GM18858 (cell line): ENCODE measurements around the gene SDCCAG8.
"Not testable (repeated sequence)": the region's sequence is repeated elsewhere in the genome, so short reads cannot be mapped to it uniquely, and the experiment has no call there.

Experiments used
- ATAC-seq: cut with Tn5 transposase; IDR thresholded peaks from one replicate; pipeline ENCODE4 v1.9.1; 2021; ENCODE audit not compliant: unreplicated experiment

The SDCCAG8 gene

DNA sequence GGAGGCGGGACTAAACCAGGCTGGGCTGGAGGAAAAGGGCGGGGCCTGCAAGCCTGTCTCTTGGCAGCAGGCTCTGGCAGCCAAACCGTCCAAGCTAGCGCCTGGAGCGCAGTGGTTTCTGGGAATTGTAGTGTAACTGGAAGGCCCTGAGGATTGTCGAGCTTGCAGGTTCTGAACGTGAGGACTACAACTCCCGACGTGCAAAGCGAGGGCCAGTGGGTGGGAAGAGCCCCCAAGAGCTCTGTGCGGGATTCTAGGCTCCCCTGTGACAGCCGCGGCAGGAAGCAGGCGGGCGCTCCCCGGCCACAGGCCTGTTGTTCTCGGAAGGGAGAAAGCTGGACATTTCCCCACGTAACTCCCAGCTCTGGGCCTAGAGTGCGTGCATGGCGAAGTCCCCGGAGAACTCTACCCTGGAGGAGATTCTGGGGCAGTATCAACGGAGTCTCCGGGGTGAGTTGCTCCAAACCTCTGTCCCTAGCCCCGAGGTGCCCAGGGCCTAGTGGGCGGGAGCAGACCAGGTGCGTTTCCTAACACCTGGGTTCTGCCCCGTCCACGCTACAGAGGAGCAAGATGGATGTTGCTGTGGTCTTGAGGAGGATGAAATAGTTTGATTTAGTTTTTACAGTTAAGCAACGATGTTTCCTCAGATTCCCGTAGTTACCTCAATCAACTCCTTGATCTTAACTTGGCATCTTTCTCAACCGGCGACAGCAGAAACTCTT, at the start of gene SDCCAG8:
SDCCAG8 (plus strand) TSS at position 251 of the 722 bp plus-strand sequence; CDS start at position 384, 133 bp downstream.
- peak; percentile 76 for ATAC-seq

DNA sequence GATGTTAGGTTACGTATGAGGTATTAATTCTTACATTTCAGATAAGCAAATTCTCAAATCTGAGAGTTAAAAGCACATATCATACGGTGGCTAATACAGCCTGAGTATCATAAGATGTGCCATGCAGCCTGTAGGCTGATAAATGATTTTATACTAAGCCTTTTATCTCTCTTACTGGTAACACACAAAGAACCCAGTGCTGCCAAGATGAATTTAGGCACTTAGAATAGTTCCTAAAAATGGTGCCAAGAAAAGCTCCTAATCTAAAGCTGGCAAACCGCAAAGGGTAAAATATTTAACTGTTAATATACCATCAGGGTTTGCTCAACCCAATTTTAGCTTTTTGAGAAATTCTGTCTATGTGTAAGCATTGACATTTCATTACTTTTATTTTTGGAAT, 43.9 kb upstream of the SDCCAG8 start:
- ATAC-seq: not testable (repeated sequence)

GRCh38 chr1:243213045-243213787, 42.6 kb upstream of the SDCCAG8 start:
- ATAC-seq: no peak

GRCh38 chr1:243215276-243215875, 40.5 kb upstream of the SDCCAG8 start:
- not testable (repeated sequence) for ATAC-seq

- ATAC-seq: no peak
These were observed 39.1 kb upstream of the SDCCAG8 start for GRCh38 chr1:243216741-243217140.

DNA sequence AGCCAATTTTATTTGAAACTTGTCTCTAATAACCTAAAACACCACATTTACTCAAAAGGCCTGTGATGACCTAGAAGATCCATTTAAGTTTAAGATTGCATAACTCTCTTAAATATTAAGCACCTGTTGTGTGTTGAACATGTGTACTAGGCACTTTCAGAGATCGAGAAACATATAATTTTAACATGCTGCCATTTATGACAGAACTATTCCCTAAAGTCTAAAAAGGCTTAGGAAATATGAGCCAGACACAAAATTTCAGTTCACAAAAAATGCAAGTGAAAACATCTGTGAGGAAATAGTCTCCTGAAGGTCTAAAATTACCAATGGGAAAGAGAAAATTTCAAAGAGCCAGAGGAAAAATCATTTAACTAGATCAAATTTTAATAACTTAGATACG, 38.5 kb upstream of the SDCCAG8 start:
- ATAC-seq: no peak

DNA sequence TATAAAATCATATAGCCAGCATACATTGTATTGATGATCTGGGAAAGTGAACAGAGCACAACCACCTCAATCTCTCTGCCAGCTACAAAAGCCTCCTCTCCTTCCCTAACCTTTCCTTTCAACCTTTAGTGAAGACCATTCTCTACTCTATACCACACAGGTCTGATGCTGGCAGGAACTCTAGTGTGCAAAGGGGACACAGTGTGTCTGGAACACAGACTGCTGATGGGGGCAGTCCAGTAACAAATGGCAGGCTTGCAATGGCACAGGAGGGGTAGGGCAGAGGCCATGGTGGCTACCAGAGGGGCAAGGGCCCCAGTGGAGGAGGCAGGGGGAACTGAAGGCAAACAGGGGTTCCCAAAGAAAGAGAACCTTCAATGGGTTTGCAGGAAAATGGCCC, 37.8 kb upstream of the SDCCAG8 start:
- no peak for ATAC-seq

GRCh38 chr1:243227622-243228021, 28.2 kb upstream of the SDCCAG8 start:
- no peak for ATAC-seq

- no peak for ATAC-seq
These were observed 26.3 kb upstream of the SDCCAG8 start for GRCh38 chr1:243229526-243229925.

DNA sequence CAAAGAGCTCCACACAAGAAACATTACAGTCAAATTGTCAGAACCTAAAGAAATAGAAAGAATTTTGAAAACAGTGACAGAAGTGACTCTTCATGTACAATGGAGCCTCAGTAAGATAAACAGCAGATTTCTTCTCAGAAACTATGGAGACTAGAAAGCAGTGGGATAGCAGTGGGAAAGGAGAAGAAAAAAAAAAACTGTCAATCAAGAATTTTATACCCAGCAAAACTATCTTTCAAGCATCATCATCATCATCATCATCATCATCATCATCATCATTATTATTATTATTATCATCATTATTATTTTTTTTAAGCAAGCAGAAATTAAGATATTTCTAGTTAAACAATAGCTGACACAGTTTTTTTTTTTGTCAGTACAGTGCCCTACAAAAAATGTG, 24.9 kb upstream of the SDCCAG8 start:
- ATAC-seq: no peak

DNA sequence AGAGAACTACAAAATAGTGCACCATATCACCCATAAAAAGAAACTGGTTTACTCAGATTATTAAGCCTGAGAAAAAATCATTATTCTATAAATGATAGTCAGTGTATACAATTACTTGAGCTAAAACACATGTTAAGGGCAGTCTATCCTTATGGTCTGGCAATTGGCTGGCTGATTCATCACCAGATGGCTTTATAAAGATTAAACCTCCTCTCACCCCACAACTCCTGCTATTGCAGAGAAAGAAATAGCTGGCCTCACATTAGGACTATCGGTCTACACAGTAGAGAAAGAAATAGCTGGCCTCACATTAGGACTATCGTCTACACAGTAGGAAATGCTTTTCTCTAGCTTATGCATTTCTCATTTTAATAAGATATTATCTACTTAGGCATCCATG, 21.9 kb upstream of the SDCCAG8 start:
- ATAC-seq: no peak

- ATAC-seq: no peak
These were observed 20.7 kb upstream of the SDCCAG8 start for GRCh38 chr1:243234978-243235647.

GRCh38 chr1:243236604-243237252, 19.1 kb upstream of the SDCCAG8 start:
- ATAC-seq: peak; percentile 83

DNA sequence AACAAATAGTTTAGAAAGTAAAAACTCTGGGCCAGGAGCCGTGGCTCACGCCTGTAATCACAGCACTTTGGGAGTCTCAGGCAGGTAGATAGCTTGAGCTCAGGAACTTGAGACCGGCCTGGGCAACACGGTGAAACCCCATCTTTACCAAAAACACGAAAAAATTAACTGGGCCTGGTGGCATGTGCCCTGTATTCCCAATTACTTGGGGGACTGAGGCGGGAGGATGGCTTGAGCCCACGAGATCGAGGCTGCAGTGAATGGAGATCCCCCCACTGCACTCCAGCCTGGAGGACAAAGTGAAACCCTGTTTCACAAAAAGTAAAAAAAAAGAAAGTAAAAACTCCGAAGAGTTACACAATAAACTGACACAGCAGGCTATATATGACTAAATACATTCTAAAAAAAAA, 11.4 kb upstream of the SDCCAG8 start:
- ATAC-seq: no peak

DNA sequence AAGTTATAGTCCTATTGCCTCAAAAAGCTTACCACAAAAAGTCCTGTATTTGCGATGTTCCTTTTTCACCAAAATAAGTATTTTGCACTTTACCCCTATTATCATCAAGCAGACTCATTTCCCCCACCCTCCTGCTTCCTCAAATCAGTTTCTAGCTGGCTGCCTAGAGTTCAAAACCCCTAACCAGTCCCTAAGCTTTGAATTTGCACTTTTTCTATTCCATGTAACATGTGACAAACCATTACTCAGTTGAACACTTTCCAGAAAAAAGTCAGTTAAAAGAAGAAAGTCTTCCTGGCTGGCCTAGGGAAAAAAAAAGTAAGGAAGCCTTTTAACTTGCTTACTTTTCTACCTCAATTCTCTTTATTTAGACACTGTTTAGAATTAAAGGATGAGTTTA, 8.9 kb upstream of the SDCCAG8 start:
- no peak for ATAC-seq

DNA sequence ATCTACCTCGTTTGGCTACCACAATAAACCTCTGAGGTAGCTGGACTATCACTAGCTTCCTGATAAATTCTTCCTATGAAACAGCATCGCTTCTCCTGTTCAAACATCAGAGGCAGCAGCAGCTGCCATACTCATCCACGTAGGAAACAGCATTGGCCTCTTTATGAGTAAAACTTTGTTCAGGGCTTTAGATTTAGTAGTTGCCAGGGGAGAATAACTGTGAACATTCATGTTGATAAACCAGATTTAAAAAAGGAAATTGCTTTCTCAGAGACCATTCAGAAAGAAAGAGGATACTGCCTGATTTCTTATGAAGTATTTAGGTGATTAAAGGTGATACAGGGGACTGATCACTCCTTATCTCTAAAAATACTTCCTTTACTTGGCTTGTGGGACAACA, 7.9 kb upstream of the SDCCAG8 start:
- ATAC-seq: no peak

DNA sequence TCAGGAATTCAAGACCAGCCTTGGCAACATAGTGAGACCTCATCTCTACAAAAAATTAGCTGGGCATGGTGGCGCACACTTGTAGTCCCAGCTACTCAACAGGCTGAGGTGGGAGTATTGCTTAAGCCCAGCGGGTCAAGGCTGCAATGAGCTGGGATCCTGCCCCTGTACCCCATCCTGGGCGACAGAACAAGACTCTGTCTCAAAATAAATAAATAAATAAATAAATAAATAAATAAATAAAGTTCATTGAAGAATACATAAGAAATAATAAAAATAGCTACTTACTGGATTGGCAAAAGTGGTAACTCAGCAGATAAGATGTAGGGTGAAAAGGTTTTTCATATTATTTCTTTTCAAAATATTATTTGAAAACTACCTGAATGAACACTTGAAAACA, 6.6 kb upstream of the SDCCAG8 start:
- no peak for ATAC-seq

DNA sequence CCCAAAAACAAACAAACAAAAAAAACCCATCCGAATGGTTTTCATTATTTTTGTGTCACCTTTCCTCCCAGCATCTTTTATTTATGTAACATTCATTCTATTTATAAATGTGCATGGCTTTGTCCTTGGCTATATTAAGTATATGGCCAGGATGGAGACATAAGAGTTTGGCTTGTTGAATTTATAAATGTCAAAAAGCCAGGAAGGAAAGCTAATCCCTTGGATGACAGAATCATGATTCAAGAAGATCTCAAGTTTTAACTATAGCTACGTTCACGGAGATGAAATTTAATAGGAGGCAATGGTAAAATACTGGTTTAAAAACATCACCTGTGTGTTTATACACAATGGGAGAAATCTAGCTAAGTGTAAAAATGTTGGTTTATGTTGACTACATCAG, 5.7 kb upstream of the SDCCAG8 start:
- no peak for ATAC-seq

DNA sequence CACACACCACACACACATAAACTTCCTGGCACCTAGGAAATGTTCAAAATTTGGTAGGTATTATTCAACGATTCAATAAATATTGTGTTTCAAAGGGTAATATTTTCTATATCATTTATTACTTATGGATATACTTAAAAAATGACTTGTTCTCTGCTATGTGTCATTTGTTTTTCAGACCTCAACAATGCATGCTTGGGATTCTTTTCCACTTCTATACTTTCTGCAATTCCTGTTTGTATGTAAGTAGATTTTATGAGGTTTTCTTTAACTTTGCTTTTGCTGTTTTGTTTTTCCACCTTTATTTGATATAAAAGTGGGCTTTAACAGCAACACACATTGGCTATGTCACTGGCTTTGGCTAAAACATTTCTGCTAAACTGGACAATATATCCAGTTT, 4.3 kb upstream of the SDCCAG8 start:
- no peak for ATAC-seq

GRCh38 chr1:243253211-243253925, 2.5 kb upstream of the SDCCAG8 start:
- ATAC-seq: no peak

DNA sequence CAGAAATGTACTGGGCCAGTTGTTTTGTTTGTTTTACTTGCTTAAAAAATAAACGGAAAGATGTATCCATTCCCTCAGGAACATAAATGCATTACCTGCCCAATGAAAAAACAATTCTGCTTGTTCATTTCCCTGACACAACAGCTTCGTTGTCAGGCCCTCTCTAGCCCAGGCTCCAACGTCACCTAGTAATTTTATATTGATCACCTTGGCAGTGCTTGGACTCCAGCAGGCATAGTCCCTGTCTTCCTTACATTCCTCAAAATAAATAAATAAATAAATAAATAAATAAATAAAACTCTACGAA, 2.0 kb upstream of the SDCCAG8 start:
- ATAC-seq: no peak
